Measurements from ENCODE around the gene PITPNC1.

The PITPNC1 gene

DNA sequence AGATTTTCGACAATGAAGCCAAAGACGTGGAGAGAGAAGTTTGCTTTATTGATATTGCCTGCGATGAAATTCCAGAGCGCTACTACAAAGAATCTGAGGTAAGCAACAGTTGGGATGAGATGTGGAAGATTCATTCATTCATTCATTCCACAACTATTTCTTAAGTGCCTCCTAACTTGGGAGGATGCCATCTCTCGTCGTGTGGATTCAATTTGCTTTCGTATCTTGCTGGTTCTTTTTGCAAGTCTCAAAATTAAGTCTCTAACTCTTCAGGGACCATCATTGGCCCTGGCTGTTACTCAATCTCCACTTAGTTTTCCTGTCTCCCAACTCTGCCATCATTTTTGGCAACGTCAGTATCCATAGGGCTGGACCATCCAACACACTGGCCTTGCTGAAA, 255.1 kb downstream of the PITPNC1 start:
- no peak overlapping the region for H3K27ac ChIP-seq
- no peak for TF ChIP-seq ZFX (IDR thresholded peaks at IDR 0.05; ENCODE audit: borderline replicate concordance)
- TF ChIP-seq, protein P1, sequence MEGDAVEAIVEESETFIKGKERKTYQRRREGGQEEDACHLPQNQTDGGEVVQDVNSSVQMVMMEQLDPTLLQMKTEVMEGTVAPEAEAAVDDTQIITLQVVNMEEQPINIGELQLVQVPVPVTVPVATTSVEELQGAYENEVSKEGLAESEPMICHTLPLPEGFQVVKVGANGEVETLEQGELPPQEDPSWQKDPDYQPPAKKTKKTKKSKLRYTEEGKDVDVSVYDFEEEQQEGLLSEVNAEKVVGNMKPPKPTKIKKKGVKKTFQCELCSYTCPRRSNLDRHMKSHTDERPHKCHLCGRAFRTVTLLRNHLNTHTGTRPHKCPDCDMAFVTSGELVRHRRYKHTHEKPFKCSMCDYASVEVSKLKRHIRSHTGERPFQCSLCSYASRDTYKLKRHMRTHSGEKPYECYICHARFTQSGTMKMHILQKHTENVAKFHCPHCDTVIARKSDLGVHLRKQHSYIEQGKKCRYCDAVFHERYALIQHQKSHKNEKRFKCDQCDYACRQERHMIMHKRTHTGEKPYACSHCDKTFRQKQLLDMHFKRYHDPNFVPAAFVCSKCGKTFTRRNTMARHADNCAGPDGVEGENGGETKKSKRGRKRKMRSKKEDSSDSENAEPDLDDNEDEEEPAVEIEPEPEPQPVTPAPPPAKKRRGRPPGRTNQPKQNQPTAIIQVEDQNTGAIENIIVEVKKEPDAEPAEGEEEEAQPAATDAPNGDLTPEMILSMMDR (IDR thresholded peaks at IDR 0.05) = no peak

GRCh38 chr17:67633751-67634211, 256.7 kb downstream of the PITPNC1 start:
- no peak for TF ChIP-seq ZFX (IDR thresholded peaks at IDR 0.05; ENCODE audit: borderline replicate concordance)
- TF ChIP-seq, protein P1 (IDR thresholded peaks at IDR 0.05) = no peak
- no peak overlapping the region for H3K27ac ChIP-seq

DNA sequence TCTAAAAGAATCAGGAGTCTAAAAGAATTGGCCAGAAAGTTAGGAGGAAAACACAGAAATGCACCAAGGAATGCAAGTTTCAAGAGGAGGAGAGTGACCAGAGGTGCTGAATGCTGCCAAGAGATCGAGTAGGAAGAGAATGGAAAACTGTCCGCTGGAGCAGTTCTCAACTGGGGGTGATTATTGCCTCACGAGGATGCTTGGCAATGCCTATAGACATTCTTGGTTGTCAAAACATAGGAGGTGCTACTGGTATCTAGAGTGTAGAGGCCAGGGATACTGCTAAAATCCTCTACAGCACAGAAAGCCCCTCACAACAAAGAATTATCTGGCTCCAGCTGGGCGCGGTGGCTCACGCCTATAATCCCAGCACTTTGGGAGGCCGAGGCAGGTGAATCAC, 258.6 kb downstream of the PITPNC1 start:
- H3K27ac ChIP-seq = no peak overlapping the region
- TF ChIP-seq, protein P1 (IDR thresholded peaks at IDR 0.05) = no peak
- no peak for TF ChIP-seq ZFX (IDR thresholded peaks at IDR 0.05; ENCODE audit: borderline replicate concordance)

GRCh38 chr17:67636312-67636711, 259.2 kb downstream of the PITPNC1 start:
- TF ChIP-seq, protein P1 (IDR thresholded peaks at IDR 0.05) = no peak
- no peak for TF ChIP-seq ZFX (IDR thresholded peaks at IDR 0.05; ENCODE audit: borderline replicate concordance)
- no peak overlapping the region for H3K27ac ChIP-seq

- no peak for TF ChIP-seq ZFX (IDR thresholded peaks at IDR 0.05; ENCODE audit: borderline replicate concordance)
- TF ChIP-seq, protein P1 (IDR thresholded peaks at IDR 0.05) = no peak
- H3K27ac ChIP-seq = no peak overlapping the region
Measured at GRCh38 chr17:67636834-67637520, 259.9 kb downstream of the PITPNC1 start.

- TF ChIP-seq, protein P1 (IDR thresholded peaks at IDR 0.05) = no peak
- no peak for TF ChIP-seq ZFX (IDR thresholded peaks at IDR 0.05; ENCODE audit: borderline replicate concordance)
- H3K27ac ChIP-seq = no peak overlapping the region
Measured at GRCh38 chr17:67637901-67638641, 261.0 kb downstream of the PITPNC1 start.

GRCh38 chr17:67638871-67639270, 261.8 kb downstream of the PITPNC1 start:
- no peak overlapping the region for H3K27ac ChIP-seq
- TF ChIP-seq, protein P1 (IDR thresholded peaks at IDR 0.05) = no peak
- TF ChIP-seq ZFX (IDR thresholded peaks at IDR 0.05; ENCODE audit: borderline replicate concordance) = no peak
